Measurements from ENCODE around the gene MTRFR. TPM values are rescaled to one million over a fixed set of nuclear protein-coding genes. Genes with fewer than 3 reads are reported as not detected.

Gene MTRFR
- total RNA-seq, 1 donor from 2014 or later = 12.7 TPM

- ATAC-seq (no peak), DNase-seq (no peak)
- H3K9me3 ChIP-seq = no peaks in the 10 kb centered on the region
- no peak for TF ChIP-seq CTCF (IDR thresholded peaks at IDR 0.05)
- peaks cover 100% of the 10 kb centered on the region for H3K36me3 ChIP-seq
- no peak overlapping the region for H3K27ac ChIP-seq
- no peaks in the 10 kb centered on the region for H3K4me1 ChIP-seq
- intact Hi-C loops (cut with DNase I) = no loop called here
- no peak overlapping the region for H3K4me3 ChIP-seq
- H3K27me3 ChIP-seq (ENCODE audit: low read depth) = no peaks in the 10 kb centered on the region
Observed at GRCh38 chr12:123305136-123305535, 71.9 kb downstream of the MTRFR start.

GRCh38 chr12:123306200-123306599 lies 73.0 kb downstream of the MTRFR start:
- H3K36me3 ChIP-seq = peaks cover 100% of the 10 kb centered on the region
- intact Hi-C loops (cut with DNase I) = no loop called here
- no peaks in the 10 kb centered on the region for H3K4me1 ChIP-seq
- no peak for TF ChIP-seq CTCF (IDR thresholded peaks at IDR 0.05)
- H3K9me3 ChIP-seq = no peaks in the 10 kb centered on the region
- H3K27me3 ChIP-seq (ENCODE audit: low read depth) = no peaks in the 10 kb centered on the region
- H3K4me3 ChIP-seq = no peak overlapping the region
- ATAC-seq = no peak
- no peak for DNase-seq
- H3K27ac ChIP-seq = no peak overlapping the region

Other genes with a start within 250 kb of the MTRFR start
- gene PITPNM2, start 82.3 kb upstream of the MTRFR start, total RNA-seq = 29.9 TPM
- gene MPHOSPH9, start 295 bp upstream of the MTRFR start, total RNA-seq = 21.8 TPM
- gene CDK2AP1, start 38.4 kb downstream of the MTRFR start, total RNA-seq = 83.5 TPM
- 28.2 TPM for gene SBNO1, start 131.4 kb downstream of the MTRFR start, total RNA-seq
- gene KMT5A, start 150.7 kb downstream of the MTRFR start, total RNA-seq = 41.7 TPM
- gene RILPL2, start 203.2 kb downstream of the MTRFR start, total RNA-seq = 18.6 TPM
- 23.3 TPM for gene SNRNP35, start 224.7 kb downstream of the MTRFR start, total RNA-seq